Transverse colon (tissue), 3 donors: ENCODE results near the gene EFCAB12.

Experiments used
- POLR2A ChIP-seq: fragments of 450-650 bp; IDR thresholded peaks from one replicate; pipeline ENCODE4 v1.6.1; 2016; ENCODE audit warnings: antibody characterized with exemption, mild to moderate bottlenecking, moderate library complexity
- POLR2AphosphoS5 ChIP-seq, 3 donors: sonication (generic); formaldehyde crosslinking; IDR thresholded peaks; one replicate each; pipeline ENCODE4 v1.6.1; 2016; ENCODE audit warnings: antibody characterized with exemption in 3 of 3

- TF ChIP-seq POLR2AphosphoS5 (IDR thresholded peaks at IDR 0.05) (no peak), POLR2A (no peak)
Observed at GRCh38 chr3:129409541-129409940, 18.9 kb downstream of the EFCAB12 start.
